HepG2 (cell line): ENCODE data around the gene PIP. TPM values are rescaled to one million over a fixed set of nuclear protein-coding genes. Genes with fewer than 3 reads are reported as not detected.

Experiments
- ATAC-seq: fragments of 200-7000 bp; cut with Tn5 transposase; 3 replicates; pipeline ENCODE4 v1.9.1; 2020; ENCODE audit warnings: mild to moderate bottlenecking, moderate library complexity
- BruUV-seq: library from RNA; stranded (reverse); fragments of 400-500 nt; replicated peaks from 2 replicates; lab custom pipeline; 2021; lab: Mats Ljungman, UMichigan
- CTCF ChIA-PET: fragments of 300-600 bp; formaldehyde crosslinking; extraction: SDS; loops from one replicate; lab custom pipeline; 2021; ENCODE audit warnings: low total read pairs, inconsistent platforms, low intra/inter-chr PET ratio; lab: Yijun Ruan, JAX
- POLR2A ChIA-PET: fragments of 350-600 bp; sonication (Branson Sonifier 250); formaldehyde crosslinking; loops from one replicate; lab custom pipeline; 2020; ENCODE audit warnings: antibody characterized with exemption, inconsistent platforms; lab: Yijun Ruan, JAX
- DNase-seq: peaks from one replicate; pipeline ENCODE4 v3.0.0-alpha.2; 2015; ENCODE audit warnings: low spot score
- FAIRE-seq: peaks from 3 replicates; lab custom pipeline; 2011; peaks lifted over from hg19 to GRCh38; lab: Jason Lieb, UNC
- H2AFZ ChIP-seq: one replicate; pipeline ENCODE4 v1.6.1; 2011; ENCODE audit warnings: low read length, inconsistent platforms
- H3K27ac ChIP-seq: fragments of 300-600 bp; 3 replicates; pipeline ENCODE4 v1.8.0; 2011; ENCODE audit warnings: mixed run types, mild to moderate bottlenecking, mixed read lengths, low read length, inconsistent platforms; ENCODE audit not compliant: insufficient read depth; ENCODE audit errors: extremely low read length
- H3K27me3 ChIP-seq, 2 experiments: fragments of 200-600 bp in 1 of 2; 2 replicates in 1 of 2; 3 replicates in 1 of 2; pipeline versions ENCODE4 v1.6.0 to v1.8.0; 2011; ENCODE audit warnings: low read length in 2 of 2, mild to moderate bottlenecking in 2 of 2, moderate library complexity in 2 of 2, inconsistent platforms in 1 of 2; ENCODE audit not compliant: insufficient read depth in 2 of 2, control insufficient read depth in 1 of 2
- H3K36me3 ChIP-seq, 2 experiments: fragments of 200-600 bp in 1 of 2; replicated peaks in 1 of 2; 2 replicates in 1 of 2; 3 replicates in 1 of 2; pipeline versions ENCODE4 v1.5.1 to v1.8.0; 2011; ENCODE audit warnings: low read length in 2 of 2, inconsistent platforms in 1 of 2; ENCODE audit not compliant: insufficient read depth in 2 of 2, control insufficient read depth in 1 of 2
- H3K4me1 ChIP-seq: 2 replicates; pipeline ENCODE4 v1.5.1; 2012; ENCODE audit warnings: low read length, inconsistent platforms; ENCODE audit not compliant: insufficient read depth
- H3K4me2 ChIP-seq: 2 replicates; pipeline ENCODE4 v1.6.0; 2011; ENCODE audit warnings: low read depth, low read length, inconsistent platforms
- H3K4me3 ChIP-seq, 3 experiments: fragments of 200-600 bp in 1 of 3; sonication (generic), shearing (Covaris generic) in 1 of 3; replicated peaks in 1 of 3; 2 replicates each; pipeline ENCODE4 v1.5.1; 2011 to 2016; ENCODE audit warnings: low read length in 3 of 3, inconsistent platforms in 2 of 3, low read depth in 2 of 3, mild to moderate bottlenecking in 2 of 3, control low read depth in 1 of 3, mixed read lengths in 1 of 3; ENCODE audit not compliant: insufficient read depth in 1 of 3
- H3K79me2 ChIP-seq: one replicate; pipeline ENCODE4 v1.6.1; 2011; ENCODE audit warnings: low read length, inconsistent platforms; ENCODE audit not compliant: insufficient read depth
- H3K9ac ChIP-seq: 2 replicates; pipeline ENCODE4 v1.6.0; 2011; ENCODE audit warnings: mild to moderate bottlenecking, low read depth, low read length, inconsistent platforms; ENCODE audit not compliant: insufficient read depth
- H3K9me3 ChIP-seq: 2 replicates; pipeline ENCODE4 v1.5.1; 2012; ENCODE audit warnings: mild to moderate bottlenecking, low read length
- H4K20me1 ChIP-seq: 2 replicates; pipeline ENCODE4 v1.6.0; 2011; ENCODE audit warnings: inconsistent platforms, mild to moderate bottlenecking, low read length, moderate library complexity; ENCODE audit not compliant: insufficient read depth
- ATM ChIP-seq: fragments of 450-650 bp; IDR thresholded peaks from 2 replicates; pipeline ENCODE4 v1.7.1; 2017; ENCODE audit warnings: mild to moderate bottlenecking, borderline replicate concordance
- GATA4 ChIP-seq: sonication (generic); IDR thresholded peaks from 2 replicates; pipeline ENCODE4 v1.6.1; 2016; ENCODE audit warnings: antibody characterized with exemption, low read depth, borderline replicate concordance
- KAT7 ChIP-seq: IDR thresholded peaks from 2 replicates; pipeline ENCODE4 v1.6.1; 2018; ENCODE audit warnings: borderline replicate concordance, missing compliant biosample characterization
- MEIS1 ChIP-seq: sonication (generic); formaldehyde crosslinking; IDR thresholded peaks from 2 replicates; pipeline ENCODE4 v1.9.0; 2021; ENCODE audit warnings: mild to moderate bottlenecking, missing genetic modification reagents, moderate library complexity, borderline replicate concordance
- MIER3 ChIP-seq: IDR thresholded peaks from 2 replicates; pipeline ENCODE4 v1.6.1; 2016; ENCODE audit warnings: missing compliant biosample characterization, borderline replicate concordance
- NCOA5 ChIP-seq: sonication (generic); formaldehyde crosslinking; IDR thresholded peaks from 2 replicates; pipeline ENCODE4 v1.4.0; 2020; ENCODE audit warnings: missing genetic modification reagents
- XRCC5 ChIP-seq: fragments of 200-400 bp; formaldehyde crosslinking; optimal IDR thresholded peaks from 2 replicates; pipeline ENCODE3; 2017; ENCODE audit warnings: mild to moderate bottlenecking, low read length
- ZNF121 ChIP-seq: sonication (generic); formaldehyde crosslinking; IDR thresholded peaks from 2 replicates; pipeline ENCODE4 v1.5.0; 2020; ENCODE audit warnings: mild to moderate bottlenecking, missing genetic modification reagents
- ZNF326 ChIP-seq: sonication (generic); formaldehyde crosslinking; IDR thresholded peaks from 2 replicates; pipeline ENCODE4 v1.4.0; 2020; ENCODE audit warnings: missing genetic modification reagents, borderline replicate concordance
- ZNF569 ChIP-seq: sonication (generic); formaldehyde crosslinking; IDR thresholded peaks from 2 replicates; pipeline ENCODE4 v1.5.0; 2020; ENCODE audit warnings: mild to moderate bottlenecking, missing genetic modification reagents, moderate library complexity, borderline replicate concordance
- in situ Hi-C: cut with HindIII; loops from 2 replicates; pipeline ENCODE4 v1.10.0; 2017; ENCODE audit warnings: low pct_unique_long_range_greater_than_20kb; ENCODE audit not compliant: extremely low pct_ligation_motif_present
- intact Hi-C: fragments of 100-400 bp; cut with micrococcal nuclease; formaldehyde crosslinking; loops from one replicate; pipeline ENCODE4 v1.10.0; 2022; ENCODE audit not compliant: unreplicated experiment
- polyA plus RNA-seq, 8 experiments: library from polyadenylated mRNA; depleted of rRNA in 3 of 8; stranded (reverse) in 7 of 8; unstranded in 1 of 8; fragments of >200 nt; fragmentation: Illumina TruSeq in 4 of 8; extraction: Trizol in 4 of 8; gene quantifications; 2 replicates each; pipeline versions ENCODE4 v1.2.1 to v1.2.3, GENCODE V29; 2011 to 2016; ENCODE audit warnings: low read depth in 4 of 8, missing spikeins in 1 of 8, mixed read lengths in 1 of 8; ENCODE audit not compliant: insufficient read depth in 1 of 8
- total RNA-seq, 5 experiments: library from RNA; depleted of rRNA; stranded (reverse); fragments of >200 nt; fragmentation: Illumina TruSeq; extraction: Trizol; gene quantifications; 2 replicates each; pipeline ENCODE4 v1.2.3, GENCODE V29; 2016; ENCODE audit warnings: low read depth in 1 of 5
- TF ChIP-seq, protein P1 (sequence below): sonication (generic); formaldehyde crosslinking; conservative IDR thresholded peaks from 2 replicates; pipeline ENCODE4 v1.4.0; 2020; ENCODE audit warnings: missing genetic modification reagents
- TF ChIP-seq, protein P2 (sequence below): sonication (generic); formaldehyde crosslinking; IDR thresholded peaks from 2 replicates; pipeline ENCODE4 v1.4.0; 2020; ENCODE audit warnings: mild to moderate bottlenecking, missing genetic modification reagents

PIP gene
- total and polyA plus RNA-seq, 2 of the 13 experiments (the other 11 are each of a cell fraction or from before 2014, with no cell fraction given): not detected

DNA sequence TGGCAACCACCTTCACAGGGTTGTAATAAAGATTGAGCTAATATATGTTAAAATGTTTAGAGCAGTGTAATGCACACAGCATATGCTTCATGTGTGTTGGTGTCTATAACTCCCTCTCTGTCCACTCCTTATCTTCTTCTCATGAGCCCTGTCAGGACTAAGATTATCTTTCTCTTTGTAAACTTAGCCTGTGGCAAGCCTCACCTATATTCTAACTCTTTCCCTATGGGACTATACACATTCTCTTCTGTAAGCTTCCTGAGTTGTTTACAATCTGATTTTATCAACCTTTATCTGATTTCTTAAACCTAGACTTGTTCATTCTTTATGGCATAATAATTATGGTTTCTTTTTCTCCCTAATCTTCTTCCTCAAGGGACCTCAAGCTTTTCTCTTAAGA lies 2.4 kb upstream of the PIP start:
- Histone ChIP-seq H3K4me3 (no peak overlapping the region), H3K79me2 (no peaks in the 10 kb centered on the region), H3K4me1 (no peaks in the 10 kb centered on the region), H3K9ac (no peak overlapping the region), H3K27me3 (no peaks in the 10 kb centered on the region), H3K9me3 (no peaks in the 10 kb centered on the region), H3K4me2 (no peak overlapping the region), H4K20me1 (no peaks in the 10 kb centered on the region), H2AFZ (no peak overlapping the region), H3K27ac (no peak overlapping the region), H3K36me3 (no peaks in the 10 kb centered on the region)
- no peak for ATAC-seq
- intact Hi-C loops: no loop called here
- in situ Hi-C loops: no loop called here
- no peak for TF ChIP-seq ZNF121 (CRISPR knock-in tag)
- TF ChIP-seq XRCC5: no peak
- no peak for TF ChIP-seq ATM
- no peak for TF ChIP-seq ZNF326
- no peak for TF ChIP-seq ZNF569 (CRISPR knock-in tag)
- TF ChIP-seq, protein P1, sequence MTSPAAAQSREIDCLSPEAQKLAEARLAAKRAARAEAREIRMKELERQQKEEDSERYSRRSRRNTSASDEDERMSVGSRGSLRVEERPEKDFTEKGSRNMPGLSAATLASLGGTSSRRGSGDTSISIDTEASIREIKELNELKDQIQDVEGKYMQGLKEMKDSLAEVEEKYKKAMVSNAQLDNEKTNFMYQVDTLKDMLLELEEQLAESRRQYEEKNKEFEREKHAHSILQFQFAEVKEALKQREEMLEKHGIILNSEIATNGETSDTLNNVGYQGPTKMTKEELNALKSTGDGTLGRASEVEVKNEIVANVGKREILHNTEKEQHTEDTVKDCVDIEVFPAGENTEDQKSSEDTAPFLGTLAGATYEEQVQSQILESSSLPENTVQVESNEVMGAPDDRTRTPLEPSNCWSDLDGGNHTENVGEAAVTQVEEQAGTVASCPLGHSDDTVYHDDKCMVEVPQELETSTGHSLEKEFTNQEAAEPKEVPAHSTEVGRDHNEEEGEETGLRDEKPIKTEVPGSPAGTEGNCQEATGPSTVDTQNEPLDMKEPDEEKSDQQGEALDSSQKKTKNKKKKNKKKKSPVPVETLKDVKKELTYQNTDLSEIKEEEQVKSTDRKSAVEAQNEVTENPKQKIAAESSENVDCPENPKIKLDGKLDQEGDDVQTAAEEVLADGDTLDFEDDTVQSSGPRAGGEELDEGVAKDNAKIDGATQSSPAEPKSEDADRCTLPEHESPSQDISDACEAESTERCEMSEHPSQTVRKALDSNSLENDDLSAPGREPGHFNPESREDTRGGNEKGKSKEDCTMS: no peak
- no peak for TF ChIP-seq MIER3 (CRISPR knock-in tag)
- TF ChIP-seq GATA4: no peak
- TF ChIP-seq, protein P2, sequence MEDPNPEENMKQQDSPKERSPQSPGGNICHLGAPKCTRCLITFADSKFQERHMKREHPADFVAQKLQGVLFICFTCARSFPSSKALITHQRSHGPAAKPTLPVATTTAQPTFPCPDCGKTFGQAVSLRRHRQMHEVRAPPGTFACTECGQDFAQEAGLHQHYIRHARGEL (CRISPR knock-in tag): no peak
- TF ChIP-seq NCOA5 (CRISPR knock-in tag): no peak
- TF ChIP-seq KAT7 (CRISPR knock-in tag): no peak
- no peak for TF ChIP-seq MEIS1 (CRISPR knock-in tag)
- no peak for DNase-seq
- ChIA-PET POLR2A (no interaction called here), CTCF (no interaction called here)
- FAIRE-seq: no peak
- BruUV-seq: no TSS peak
